Measurements from ENCODE around the gene CXXC5.

The CXXC5 gene

DNA sequence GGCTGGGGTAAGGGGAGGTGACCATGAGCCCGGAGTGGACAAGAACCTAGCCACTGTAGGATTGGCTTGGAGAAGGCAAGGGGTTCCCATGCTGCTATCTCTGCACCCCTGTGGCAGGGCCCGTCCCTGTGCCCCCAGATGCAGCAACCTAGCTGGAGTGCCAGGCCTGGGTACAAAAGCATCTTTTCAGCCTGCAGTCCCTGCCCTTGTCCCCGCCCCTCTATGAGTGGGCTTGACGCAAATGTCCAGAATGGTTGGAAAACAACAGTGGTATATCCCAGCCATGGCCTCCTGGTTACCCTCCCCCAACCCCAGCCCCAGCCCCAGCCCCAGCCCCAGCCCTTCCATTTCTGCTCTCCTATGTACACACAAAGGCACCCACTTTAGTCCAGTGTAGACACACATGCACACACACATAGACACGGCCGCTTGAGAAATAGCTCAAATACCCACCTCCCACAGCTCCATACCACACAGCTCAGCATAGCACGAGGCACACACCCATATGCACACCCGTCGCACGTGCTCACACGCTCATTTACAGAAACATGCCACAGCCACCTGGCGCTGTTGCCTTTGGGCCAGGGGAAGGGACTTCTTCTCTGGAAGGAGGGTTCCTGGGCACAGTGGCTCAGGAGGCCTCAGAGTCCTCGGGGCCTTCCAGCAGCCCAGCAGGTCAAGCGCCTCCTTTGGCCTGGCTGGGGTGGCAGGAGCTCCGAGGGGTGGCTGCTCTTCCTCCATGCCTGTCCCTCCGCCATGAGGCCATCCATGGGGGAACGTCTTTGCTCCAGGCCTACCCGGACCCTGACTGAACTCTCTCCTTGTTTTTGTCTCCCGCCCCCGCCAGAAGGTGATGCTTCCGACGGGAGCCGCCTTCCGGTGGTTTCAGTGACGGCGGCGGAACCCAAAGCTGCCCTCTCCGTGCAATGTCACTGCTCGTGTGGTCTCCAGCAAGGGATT, 34.1 kb downstream of the CXXC5 start:
- no peak for TF ChIP-seq CTCF (conservative IDR thresholded peaks at IDR 0.05; ENCODE audit: control insufficient read depth, insufficient read depth, low read depth, low read length)
- no peak for DNase-seq (ENCODE audit: low read depth)

GRCh38 chr5:139683295-139684271, 35.4 kb downstream of the CXXC5 start:
- no peak overlapping the region for H3K4me3 ChIP-seq (ENCODE audit: control insufficient read depth, low read depth, low read length)
- no peak for DNase-seq (ENCODE audit: low read depth)
- TF ChIP-seq CTCF (conservative IDR thresholded peaks at IDR 0.05; ENCODE audit: control insufficient read depth, insufficient read depth, low read depth, low read length): no peak

More for the DNA sequence above, 34.1 kb downstream of the CXXC5 start:
- H3K4me3 ChIP-seq (ENCODE audit: control insufficient read depth, low read depth, low read length): no peak overlapping the region

DNA sequence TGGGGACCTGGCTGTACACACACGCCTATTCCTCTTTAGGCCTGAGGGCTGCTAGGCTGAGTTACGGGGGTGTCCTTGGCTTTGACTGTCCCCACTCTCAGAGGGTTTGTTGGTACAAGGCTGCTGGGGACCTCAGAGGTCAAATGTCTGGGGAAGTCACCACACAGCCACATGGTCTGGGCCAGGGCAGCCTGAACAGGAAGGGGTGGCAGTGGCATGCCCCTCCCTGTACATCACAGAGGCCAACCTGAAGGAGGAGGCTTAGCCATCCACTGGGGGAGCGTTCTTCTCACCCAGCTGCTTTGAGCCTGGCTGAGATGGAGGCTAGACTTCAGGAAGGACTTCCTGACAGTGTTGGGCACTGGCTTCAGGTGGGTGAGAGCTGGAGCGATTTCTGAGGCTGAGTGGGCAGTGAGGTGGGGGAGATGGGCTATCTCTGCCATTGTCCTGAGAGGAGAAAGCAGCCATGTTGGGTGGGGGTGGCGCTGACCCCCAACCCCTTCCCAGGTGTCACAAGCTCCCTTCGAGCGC, 36.3 kb downstream of the CXXC5 start:
- DNase-seq (ENCODE audit: low read depth): no peak
- H3K4me3 ChIP-seq (ENCODE audit: control insufficient read depth, low read depth, low read length): no peak overlapping the region
- no peak for TF ChIP-seq CTCF (conservative IDR thresholded peaks at IDR 0.05; ENCODE audit: control insufficient read depth, insufficient read depth, low read depth, low read length)

GRCh38 chr5:139684881-139685749, 37.0 kb downstream of the CXXC5 start:
- no peak for DNase-seq (ENCODE audit: low read depth)
- TF ChIP-seq CTCF (conservative IDR thresholded peaks at IDR 0.05; ENCODE audit: control insufficient read depth, insufficient read depth, low read depth, low read length): no peak
- no peak overlapping the region for H3K4me3 ChIP-seq (ENCODE audit: control insufficient read depth, low read depth, low read length)

- no peak for DNase-seq (ENCODE audit: low read depth)
- no peak for TF ChIP-seq CTCF (conservative IDR thresholded peaks at IDR 0.05; ENCODE audit: control insufficient read depth, insufficient read depth, low read depth, low read length)
- no peak overlapping the region for H3K4me3 ChIP-seq (ENCODE audit: control insufficient read depth, low read depth, low read length)
These were observed 37.7 kb downstream of the CXXC5 start for GRCh38 chr5:139685886-139686285.
